Gastrocnemius medialis (tissue), 4 donors: ENCODE measurements around the gene MIPOL1.

Experiments
- CTCF ChIP-seq, 5 experiments: fragments of 450-650 bp in 3 of 5; fragments of 200-600 bp in 2 of 5; sonication (generic) in 2 of 5; IDR thresholded peaks in 4 of 5; conservative IDR thresholded peaks in 1 of 5; 1 replicate in 4 of 5; 2 replicates in 1 of 5; pipeline ENCODE4 v1.5.1; 2016 to 2019; ENCODE audit warnings: antibody characterized with exemption in 5 of 5, mild to moderate bottlenecking in 3 of 5, moderate library complexity in 3 of 5
- POLR2A ChIP-seq, 2 donors: fragments of 450-650 bp; IDR thresholded peaks; one replicate each; pipeline ENCODE4 v1.6.1; 2017; ENCODE audit warnings: antibody characterized with exemption in 2 of 2, mild to moderate bottlenecking in 2 of 2, moderate library complexity in 2 of 2

- TF ChIP-seq CTCF (IDR thresholded peaks at IDR 0.05 in 4 of 5, conservative IDR thresholded peaks at IDR 0.05 in 1 of 5) (no peak), POLR2A (IDR thresholded peaks at IDR 0.05) (no peak)
These were observed 56.2 kb downstream of the MIPOL1 start for GRCh38 chr14:37253905-37254304.
